ENCODE results near the gene SGCD.
A peak's percentile ranks its signal among the peaks of the same experiment; 100 is the strongest.

DNA sequence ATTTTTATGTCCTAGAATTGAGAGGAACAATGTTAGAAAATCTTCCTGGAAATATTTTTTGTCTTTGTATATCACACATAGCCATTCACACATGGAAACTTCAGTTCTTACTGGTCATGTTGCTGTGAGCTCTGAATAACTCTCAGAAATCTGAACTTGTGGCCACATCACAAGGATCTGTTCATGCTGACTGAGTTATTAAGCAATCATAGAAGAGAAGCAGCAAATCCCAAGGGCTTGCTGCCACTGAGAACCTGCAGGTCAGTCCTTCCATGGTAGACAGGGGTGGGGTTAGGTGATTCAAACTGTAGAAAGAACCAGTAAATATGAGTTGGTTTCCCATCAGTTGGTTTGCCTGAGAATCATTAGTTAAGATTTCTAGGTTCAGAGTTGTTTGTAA, 27.6 kb downstream of the SGCD start:
- TF ChIP-seq CTCF (conservative IDR thresholded peaks at IDR 0.05; ENCODE audit: low read depth, low read length) = no peak
- no peak for TF ChIP-seq USF2 (IDR thresholded peaks at IDR 0.05; ENCODE audit: low read depth, low read length)
- no peak for TF ChIP-seq POLR2A (IDR thresholded peaks at IDR 0.05; ENCODE audit: low read depth, low read length)
- TF ChIP-seq CEBPB (IDR thresholded peaks at IDR 0.05; ENCODE audit: low read depth, low read length) = peak; percentile 67; the same call in 1 of the 2 replicates

Measured in IMR-90 (cell line).